NCI-H187 treated with DMSO at 0.1 percent for 48 hours (cell line): ENCODE data around the gene TNFRSF8.

Experiments used
- DNase-seq: peaks from one replicate; lab custom pipeline; 2025; lab: John Stamatoyannopoulos, UW

Gene TNFRSF8

DNA sequence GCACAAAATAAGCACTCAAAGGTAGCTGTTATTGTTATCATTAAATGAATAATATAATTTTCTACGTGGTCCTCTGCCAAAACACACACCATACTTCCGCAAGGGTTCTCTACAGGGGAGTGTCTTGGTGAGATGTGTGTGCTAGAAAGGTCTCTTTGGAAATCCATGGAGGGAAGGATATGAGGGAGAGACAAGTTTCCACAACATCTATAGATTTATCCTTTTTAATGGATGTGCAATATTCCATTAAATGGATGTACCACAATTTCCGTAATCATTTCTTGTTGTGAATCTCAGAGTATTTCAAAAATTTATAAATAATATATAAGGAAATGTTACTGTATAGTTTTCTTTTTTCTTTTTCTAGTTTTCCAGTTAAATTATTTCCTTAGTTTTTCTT is 2.6 kb upstream of the TNFRSF8 start:
- DNase-seq, result no peak

DNA sequence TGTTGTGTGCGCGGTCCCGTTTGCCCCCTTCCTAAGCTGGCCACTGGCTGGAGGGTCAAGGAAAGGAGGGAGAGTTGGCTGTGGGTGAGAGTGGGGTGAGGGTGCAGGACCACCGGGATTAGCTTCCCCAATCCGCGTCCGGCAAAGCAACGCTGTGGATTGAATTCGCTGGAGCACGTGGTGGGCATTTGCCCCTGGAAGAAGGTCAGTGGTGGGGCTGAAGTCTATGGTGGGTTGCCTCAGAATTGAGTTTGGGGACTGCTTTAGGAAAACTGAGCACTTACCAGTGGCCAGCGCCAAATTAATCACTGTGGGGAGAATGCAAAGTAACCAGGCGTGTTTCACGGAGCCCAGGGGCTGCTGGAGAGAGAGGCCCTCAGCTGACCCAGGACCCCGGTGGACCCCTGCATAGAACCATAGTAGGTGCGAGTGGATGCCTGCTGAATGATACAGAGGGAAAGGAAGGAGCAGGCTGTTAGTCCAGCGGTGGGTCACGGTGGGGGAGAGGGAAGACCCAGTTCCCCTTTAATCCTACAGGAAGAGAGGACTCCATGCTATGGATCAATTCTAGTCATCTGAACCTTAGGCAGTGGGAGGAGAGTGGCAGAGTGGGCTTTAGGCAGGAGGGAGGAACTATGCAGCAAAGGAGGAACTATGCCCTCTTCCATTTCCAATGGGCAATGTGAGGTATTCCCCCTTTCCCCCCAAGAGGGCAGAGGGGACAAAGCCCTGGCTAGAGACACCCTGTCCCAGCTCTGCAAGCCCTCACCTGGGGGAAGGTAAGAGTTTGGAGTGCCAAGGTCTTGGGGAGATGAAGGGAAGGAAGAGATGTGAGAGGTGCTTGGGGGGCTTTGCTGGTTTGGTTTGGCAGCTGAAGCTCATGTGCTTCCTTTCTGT is 1.2 kb downstream of the TNFRSF8 start:
- no peak for DNase-seq

GRCh38 chr1:12065872-12066271 is 2.8 kb downstream of the TNFRSF8 start:
- no peak for DNase-seq

DNA sequence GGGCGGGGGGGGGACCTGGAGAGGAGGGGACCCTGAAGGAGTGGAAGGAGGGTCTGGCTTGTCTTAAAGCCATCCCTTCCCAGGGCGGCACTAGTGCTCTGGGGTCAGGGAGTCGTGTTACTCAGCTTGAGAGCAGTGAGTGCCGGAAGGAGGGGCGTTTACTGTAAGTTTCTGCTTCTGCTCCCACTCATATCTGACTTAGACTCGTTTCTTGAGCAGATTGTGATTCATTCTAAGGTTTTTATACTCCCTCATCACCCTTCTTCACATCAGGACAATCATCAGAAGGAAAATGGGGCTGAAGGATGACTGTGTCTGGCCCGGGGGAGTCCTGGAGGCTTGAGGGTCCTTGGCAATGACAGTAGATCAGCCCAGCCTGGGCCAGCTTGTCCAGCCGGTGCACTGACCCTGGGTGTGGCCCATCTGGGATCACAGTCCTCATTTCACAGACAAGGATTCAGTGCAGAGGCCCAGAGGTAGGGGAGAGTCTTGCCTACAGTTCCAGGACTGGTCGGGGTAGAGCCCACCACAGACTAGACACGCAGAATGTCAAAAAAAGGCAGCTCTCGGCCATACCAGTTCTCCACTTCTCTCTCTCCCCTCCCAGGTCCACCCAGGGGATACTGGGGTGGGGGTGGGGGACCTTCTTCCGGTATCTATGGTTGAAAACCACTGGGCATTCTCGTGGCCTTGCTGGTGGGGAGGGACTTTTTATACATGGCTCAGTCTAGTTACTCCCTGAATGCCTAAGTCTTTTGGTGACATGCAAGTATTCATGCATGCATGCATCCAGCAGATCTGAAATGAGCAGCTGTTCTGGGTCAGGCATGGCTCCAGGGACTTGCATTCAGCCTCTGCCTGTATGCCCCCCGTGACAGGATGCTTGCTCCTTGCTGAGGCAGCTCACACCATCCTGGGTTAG is 5.1 kb downstream of the TNFRSF8 start:
- no peak for DNase-seq

DNA sequence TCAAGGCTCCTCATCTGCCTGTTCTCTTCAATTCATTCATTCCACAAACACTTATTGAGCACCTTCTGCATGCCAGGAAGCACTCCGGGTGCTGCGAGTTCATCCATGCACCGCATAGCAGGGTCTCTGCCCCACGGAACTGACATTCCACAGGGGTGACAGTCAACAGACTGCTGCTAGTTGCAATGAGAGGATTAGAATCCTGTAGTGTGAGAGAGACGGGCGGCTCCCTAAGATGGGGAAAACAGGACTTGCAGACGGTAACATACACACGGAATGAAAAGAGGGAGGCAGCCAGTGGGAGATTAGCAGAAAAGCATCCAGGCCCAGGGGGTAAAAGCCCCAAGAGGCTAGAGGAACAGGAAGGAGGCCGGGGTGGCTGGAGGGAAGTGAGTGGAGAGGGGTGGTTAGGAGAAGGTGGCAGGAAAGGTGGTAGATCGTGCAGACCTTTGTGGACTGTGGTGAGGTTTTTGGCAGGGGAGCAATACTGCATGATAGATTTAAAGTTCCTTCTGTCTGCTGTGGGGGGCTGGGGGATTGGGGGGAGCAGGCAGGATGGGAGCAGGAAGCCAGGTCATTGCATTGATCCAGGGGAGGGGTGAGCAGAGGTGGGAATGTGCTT is 6.6 kb downstream of the TNFRSF8 start:
- DNase-seq, result no peak

GRCh38 chr1:12071892-12072291 is 8.8 kb downstream of the TNFRSF8 start:
- no peak for DNase-seq

- no peak for DNase-seq
These were observed 9.6 kb downstream of the TNFRSF8 start for GRCh38 chr1:12072741-12073140.

- DNase-seq, result no peak
These were observed 10.7 kb downstream of the TNFRSF8 start for GRCh38 chr1:12073796-12074195.

GRCh38 chr1:12075195-12076114 is 12.4 kb downstream of the TNFRSF8 start:
- no peak for DNase-seq

- no peak for DNase-seq
These were observed 13.4 kb downstream of the TNFRSF8 start for GRCh38 chr1:12076425-12077005.

DNA sequence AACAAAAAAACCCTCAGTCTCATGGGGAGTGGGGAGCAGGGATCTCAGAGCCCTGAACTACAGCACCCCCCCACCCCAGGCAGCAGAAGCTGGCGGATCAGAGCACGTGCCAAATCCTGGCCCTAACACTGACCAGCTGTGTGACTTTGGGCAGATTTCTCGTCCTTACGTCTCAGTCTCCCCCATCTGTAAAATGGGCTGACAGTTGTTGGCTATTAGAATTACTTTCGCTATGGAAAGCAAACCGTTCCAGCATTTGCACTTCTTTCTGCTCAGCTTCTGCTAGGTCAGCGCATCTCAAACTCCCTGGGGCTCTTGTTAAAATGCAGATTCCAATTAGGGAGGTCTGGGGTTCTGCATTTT is 15.5 kb downstream of the TNFRSF8 start:
- no peak for DNase-seq

DNA sequence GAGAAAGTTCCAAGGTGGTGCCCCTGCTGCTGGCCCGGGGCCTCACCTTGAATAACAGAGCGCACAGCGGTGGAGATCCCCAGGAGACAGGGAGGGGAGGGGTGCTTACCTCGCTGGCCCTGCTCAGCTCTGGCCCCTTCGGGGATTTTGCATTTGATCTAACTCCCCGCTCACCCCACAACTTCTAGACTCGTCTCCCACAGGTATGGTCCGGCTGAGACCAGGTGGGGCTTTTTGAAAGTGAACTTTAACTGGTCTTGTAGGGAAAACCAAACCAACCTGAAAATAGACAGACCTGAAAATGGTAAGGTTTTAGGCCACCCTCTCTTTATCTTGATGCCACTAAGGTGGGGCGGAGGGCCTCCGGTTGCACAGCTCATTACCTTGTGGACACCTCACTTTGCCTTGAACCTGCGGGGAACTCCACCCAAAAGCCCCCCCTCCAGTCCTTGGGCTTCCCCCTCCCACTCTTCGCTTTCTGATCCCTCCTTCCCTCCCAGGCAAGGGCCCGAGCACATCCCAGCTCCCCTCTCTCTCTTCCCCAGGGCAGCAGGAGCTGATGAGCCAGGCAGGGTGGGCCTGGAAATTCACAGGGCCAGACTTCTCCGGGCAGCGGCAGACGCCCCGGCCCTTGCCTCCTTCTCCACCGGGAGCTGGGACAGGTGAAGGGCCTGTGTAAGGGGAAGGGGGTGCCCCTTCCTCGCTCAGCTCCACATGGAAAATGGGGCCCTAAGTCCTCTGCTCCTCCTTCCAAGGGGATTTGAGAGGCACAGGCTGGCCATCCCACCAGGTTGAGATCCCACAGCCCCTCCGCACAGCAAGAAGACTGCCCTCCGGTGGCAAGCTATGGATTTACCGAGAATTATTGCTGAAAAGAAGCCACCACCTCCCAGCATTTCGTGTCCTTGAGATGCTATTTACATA is 16.1 kb downstream of the TNFRSF8 start:
- DNase-seq, result no peak

DNA sequence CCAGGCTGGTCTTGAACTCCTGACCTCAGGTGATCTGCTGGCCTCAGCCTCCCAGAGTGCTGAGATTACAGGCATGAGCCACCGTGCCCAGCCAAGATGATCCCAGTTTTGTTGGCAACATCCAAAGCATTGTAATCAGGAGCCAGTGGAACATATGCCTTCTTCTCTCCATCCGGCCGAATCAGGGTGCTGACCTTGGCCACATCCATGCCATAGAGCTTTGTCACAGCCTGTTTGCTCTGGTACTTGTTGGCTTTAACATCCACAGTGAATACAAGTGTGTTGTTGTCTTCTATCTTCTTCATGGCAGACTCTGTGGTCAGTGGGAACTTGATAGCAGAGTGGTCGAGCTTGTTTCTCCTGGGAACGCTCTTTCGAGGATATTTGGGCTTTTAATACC is 17.1 kb downstream of the TNFRSF8 start:
- no peak for DNase-seq

GRCh38 chr1:12080773-12081556 is 17.9 kb downstream of the TNFRSF8 start:
- no peak for DNase-seq

DNA sequence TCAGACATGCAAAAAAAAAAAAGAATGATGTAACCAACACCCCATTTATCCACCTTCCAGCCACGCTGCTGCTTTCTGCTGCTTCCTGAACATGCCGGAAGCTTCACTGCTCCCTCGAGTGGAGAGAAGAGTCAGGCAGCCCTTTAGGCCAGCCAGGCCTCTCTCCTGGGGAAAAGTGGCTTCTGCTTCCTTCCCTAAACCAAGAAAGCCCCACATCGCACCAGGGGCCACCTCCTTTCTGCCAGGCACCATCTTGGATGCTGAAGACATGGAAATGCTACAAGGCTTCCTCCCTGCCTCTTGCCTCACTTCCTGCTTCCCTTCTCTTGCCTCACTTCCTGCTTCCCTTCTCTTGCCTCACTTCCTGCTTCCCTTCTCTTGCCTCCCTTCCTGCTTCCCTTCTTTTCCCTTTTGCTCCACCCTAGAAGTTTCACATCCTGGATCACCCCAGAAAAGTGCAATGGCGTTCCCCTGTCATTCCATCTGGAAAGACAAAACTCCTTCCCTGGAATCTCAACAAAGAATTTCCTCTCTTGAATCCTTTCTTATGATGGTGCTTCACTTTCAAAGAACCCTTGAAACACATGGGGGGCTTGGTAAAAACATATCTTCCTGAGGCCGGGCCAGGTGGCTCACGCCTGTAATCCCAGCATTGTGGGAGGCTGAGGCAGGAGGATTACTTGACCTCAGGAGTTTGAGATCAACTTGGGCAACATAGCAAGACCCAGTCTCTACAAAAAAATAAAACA is 18.7 kb downstream of the TNFRSF8 start:
- no peak for DNase-seq

GRCh38 chr1:12082988-12083387 is 19.9 kb downstream of the TNFRSF8 start:
- no peak for DNase-seq

DNA sequence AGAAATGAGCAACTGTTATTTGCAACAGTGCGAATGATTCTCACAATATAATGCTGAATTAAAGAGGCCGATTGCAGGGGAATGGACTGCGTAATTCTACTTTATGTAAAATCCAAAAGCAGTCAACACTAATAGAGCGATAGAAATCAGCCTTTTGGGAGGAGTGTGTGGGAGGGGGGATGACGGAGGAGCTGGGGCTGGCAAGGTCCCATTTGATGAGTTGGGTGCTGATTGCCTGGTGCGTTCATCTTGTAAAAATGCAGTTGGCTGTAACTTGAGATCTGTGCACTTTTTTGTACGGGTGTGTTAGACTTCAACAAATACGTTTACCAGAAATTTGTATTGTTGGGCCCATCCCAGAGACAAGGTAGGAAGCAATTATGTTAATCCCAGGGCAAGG is 20.7 kb downstream of the TNFRSF8 start:
- no peak for DNase-seq

DNA sequence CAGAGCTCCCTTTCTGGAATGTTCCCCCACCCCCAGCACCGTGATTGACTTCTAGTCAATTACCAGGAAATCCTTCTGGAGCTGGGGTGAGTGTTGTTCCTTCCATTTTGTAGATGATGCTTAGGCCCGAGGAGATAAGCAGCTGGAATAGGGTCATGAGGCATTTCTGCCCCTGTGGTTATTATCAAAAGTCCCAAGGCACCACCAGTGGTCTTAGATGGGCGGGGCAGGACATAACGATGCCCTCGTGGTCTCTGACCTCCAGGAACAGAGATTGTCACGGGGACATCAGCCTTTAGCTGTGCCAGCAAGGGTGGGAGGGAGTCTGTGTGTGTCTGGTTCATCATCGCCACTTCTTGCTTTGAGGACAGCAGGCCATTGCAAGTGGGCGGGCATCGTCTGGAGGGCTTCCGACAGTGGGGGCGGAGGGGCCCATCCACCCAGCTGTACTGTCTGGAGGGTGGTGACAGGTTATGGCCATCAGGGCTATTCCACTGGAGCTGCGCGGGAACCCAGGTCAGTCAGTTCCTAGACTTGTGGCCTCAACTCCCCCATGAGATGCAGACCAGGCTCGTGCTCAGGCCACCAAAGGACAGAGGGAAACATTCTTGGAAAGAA is 22.6 kb downstream of the TNFRSF8 start:
- DNase-seq, result no peak
